Activated T-cell treated with anti-CD3 and anti-CD28 coated beads, Interleukin-2, amount 50 U/mL, for 72 hours (primary cell): Measurements from ENCODE around the gene PNKD. TPM values are rescaled to one million over a fixed set of nuclear protein-coding genes. Genes with fewer than 3 reads are reported as not detected.
A peak's percentile ranks its signal among the peaks of the same experiment; 100 is the strongest.

ENCODE experiments used
- ATAC-seq, 2 donors: fragments of 150-1000 bp; cut with Tn5 transposase; replicated peaks in 1 of 2; 2 replicates each; pipeline ENCODE4 v1.10.0; 2021; ENCODE audit warnings: moderate library complexity in 2 of 2, mild to moderate bottlenecking in 1 of 2
- DNase-seq, 2 donors: peaks; one replicate each; pipeline ENCODE4 v3.0.0; 2021 to 2022; ENCODE audit warnings: mixed read lengths in 1 of 2
- H3K27ac Mint-ChIP-seq: one replicate; pipeline ENCODE4 v1.8.0; 2022; ENCODE audit warnings: mild to moderate bottlenecking, moderate library complexity, mixed read lengths
- H3K27me3 Mint-ChIP-seq: one replicate; pipeline ENCODE4 v1.8.0; 2022; ENCODE audit warnings: low read depth, mixed read lengths
- H3K36me3 Mint-ChIP-seq, 2 donors: one replicate each; pipeline ENCODE4 v1.8.0; 2022; ENCODE audit warnings: mixed read lengths in 2 of 2, mild to moderate bottlenecking in 1 of 2; ENCODE audit not compliant: insufficient read depth in 2 of 2
- H3K4me1 Mint-ChIP-seq: one replicate; pipeline ENCODE4 v1.8.0; 2022; ENCODE audit warnings: low read depth, mixed read lengths
- H3K4me3 Mint-ChIP-seq, 2 donors: one replicate each; pipeline ENCODE4 v1.8.0; 2022; ENCODE audit warnings: mild to moderate bottlenecking in 2 of 2, mixed read lengths in 2 of 2, moderate library complexity in 2 of 2
- H3K9me3 Mint-ChIP-seq, 2 donors: one replicate each; pipeline ENCODE4 v1.8.0; 2022; ENCODE audit warnings: mixed read lengths in 2 of 2
- total RNA-seq, 2 donors: library from RNA; stranded (reverse); gene quantifications; one replicate each; pipeline ENCODE4 v1.2.3, GENCODE V29; 2022

PNKD gene
- total RNA-seq, 2 donors from 2014 or later, result 14.7 to 17.7 TPM

GRCh38 chr2:218260166-218260565 lies 10.2 kb upstream of the PNKD start:
- Mint-ChIP-seq H3K9me3 (no peaks in the 10 kb centered on the region), H3K36me3 (peaks cover 1 to 4% of the 10 kb centered on the region in 2 donors), H3K4me3 (no peak overlapping the region), H3K4me1 (peaks cover 31% of the 10 kb centered on the region), H3K27ac (no peak overlapping the region), H3K27me3 (no peaks in the 10 kb centered on the region)
- DNase-seq, result no peak
- ATAC-seq, result no peak

- ATAC-seq (no peak), DNase-seq (no peak)
Measured at GRCh38 chr2:218260742-218261422, 9.4 kb upstream of the PNKD start, which contains the start of gene GPBAR1. GPBAR1 (plus strand) TSS chr2:218261015; CDS start chr2:218262725, 1,710 bp downstream.

GRCh38 chr2:218261423-218262236 lies 8.7 kb upstream of the PNKD start:
- Mint-ChIP-seq H3K27me3 (no peaks in the 10 kb centered on the region), H3K4me3 (no peak overlapping the region), H3K4me1 (peaks cover 19% of the 10 kb centered on the region), H3K27ac (peak overlapping the region; percentile 38), H3K9me3 (no peaks in the 10 kb centered on the region), H3K36me3 (peaks cover 0 to 6% of the 10 kb centered on the region in 2 donors)
- DNase-seq (no peak), ATAC-seq (no peak)

More at GRCh38 chr2:218260742-218261422, 9.4 kb upstream of the PNKD start, which contains the start of gene GPBAR1:
- Mint-ChIP-seq H3K27me3 (no peaks in the 10 kb centered on the region), H3K36me3 (peaks cover 2 to 5% of the 10 kb centered on the region in 2 donors), H3K4me1 (peaks cover 23% of the 10 kb centered on the region), H3K9me3 (no peaks in the 10 kb centered on the region), H3K27ac (peak within 1 kb of the TSS; percentile 58), H3K4me3 (no peak within 1 kb of the TSS)

GRCh38 chr2:218262237-218262600 lies 8.1 kb upstream of the PNKD start:
- Mint-ChIP-seq H3K27me3 (no peaks in the 10 kb centered on the region), H3K4me3 (no peak overlapping the region), H3K4me1 (peaks cover 17% of the 10 kb centered on the region), H3K9me3 (no peaks in the 10 kb centered on the region), H3K36me3 (peaks cover 0 to 6% of the 10 kb centered on the region in 2 donors), H3K27ac (peak overlapping the region; percentile 38)
- ATAC-seq (no peak), DNase-seq (no peak)

GRCh38 chr2:218262631-218263586 lies 7.4 kb upstream of the PNKD start:
- no peak for DNase-seq
- ATAC-seq, result peak in 1 of 2 donors; percentile 8
- H3K27ac Mint-ChIP-seq, result no peak overlapping the region
- H3K9me3 Mint-ChIP-seq, result no peaks in the 10 kb centered on the region
- H3K27me3 Mint-ChIP-seq, result no peaks in the 10 kb centered on the region
- peak overlapping the region in 1 of 2 donors; percentile 6 for H3K4me3 Mint-ChIP-seq
- H3K4me1 Mint-ChIP-seq, result peaks cover 16% of the 10 kb centered on the region
- H3K36me3 Mint-ChIP-seq, result peaks cover 0 to 10% of the 10 kb centered on the region in 2 donors

- Mint-ChIP-seq H3K4me3 (no peak overlapping the region), H3K36me3 (peaks cover 0 to 10% of the 10 kb centered on the region in 2 donors)
Measured at GRCh38 chr2:218263817-218264641, 6.3 kb upstream of the PNKD start.

GRCh38 chr2:218264773-218265561 lies 5.4 kb upstream of the PNKD start:
- no peak overlapping the region for H3K4me3 Mint-ChIP-seq
- DNase-seq, result no peak
- peaks cover 26% of the 10 kb centered on the region for H3K4me1 Mint-ChIP-seq
- no peaks in the 10 kb centered on the region for H3K27me3 Mint-ChIP-seq
- no peaks in the 10 kb centered on the region for H3K9me3 Mint-ChIP-seq
- ATAC-seq, result no peak
- peaks cover 0 to 13% of the 10 kb centered on the region in 2 donors for H3K36me3 Mint-ChIP-seq
- no peak overlapping the region for H3K27ac Mint-ChIP-seq

More at GRCh38 chr2:218263817-218264641, 6.3 kb upstream of the PNKD start:
- Mint-ChIP-seq H3K4me1 (peaks cover 21% of the 10 kb centered on the region), H3K27me3 (no peaks in the 10 kb centered on the region), H3K9me3 (no peaks in the 10 kb centered on the region), H3K27ac (peak overlapping the region; percentile 67)
- ATAC-seq (peak; percentile 19 to 21), DNase-seq (no peak)

GRCh38 chr2:218265626-218266025 lies 4.7 kb upstream of the PNKD start:
- no peak for ATAC-seq
- H3K36me3 Mint-ChIP-seq, result peaks cover 0 to 13% of the 10 kb centered on the region in 2 donors
- H3K27ac Mint-ChIP-seq, result no peak overlapping the region
- peaks cover 26% of the 10 kb centered on the region for H3K4me1 Mint-ChIP-seq
- H3K9me3 Mint-ChIP-seq, result no peaks in the 10 kb centered on the region
- no peaks in the 10 kb centered on the region for H3K27me3 Mint-ChIP-seq
- H3K4me3 Mint-ChIP-seq, result no peak overlapping the region
- DNase-seq, result no peak

GRCh38 chr2:218266316-218266979 lies 3.9 kb upstream of the PNKD start:
- no peak overlapping the region for H3K4me3 Mint-ChIP-seq
- DNase-seq (no peak), ATAC-seq (no peak)
- H3K27ac Mint-ChIP-seq, result no peak overlapping the region
- peaks cover 33% of the 10 kb centered on the region for H3K4me1 Mint-ChIP-seq
- H3K36me3 Mint-ChIP-seq, result peaks cover 0 to 13% of the 10 kb centered on the region in 2 donors
- H3K9me3 Mint-ChIP-seq, result no peaks in the 10 kb centered on the region
- no peaks in the 10 kb centered on the region for H3K27me3 Mint-ChIP-seq

GRCh38 chr2:218267259-218267658 lies 3.1 kb upstream of the PNKD start:
- Mint-ChIP-seq H3K36me3 (peaks cover 0 to 13% of the 10 kb centered on the region in 2 donors), H3K27me3 (no peaks in the 10 kb centered on the region), H3K9me3 (no peaks in the 10 kb centered on the region), H3K4me3 (peak overlapping the region in 1 of 2 donors; percentile 16), H3K27ac (peak overlapping the region; percentile 43), H3K4me1 (peaks cover 41% of the 10 kb centered on the region)
- DNase-seq (no peak), ATAC-seq (no peak)
